GM23248 (cell line): Measurements from ENCODE around the gene MYADM.

ENCODE experiments used
- EZH2 ChIP-seq: fragments of 200-600 bp; sonication (generic); IDR thresholded peaks from 2 replicates; pipeline ENCODE4 v1.6.1; 2018; ENCODE audit warnings: antibody characterized with exemption, mild to moderate bottlenecking; ENCODE audit not compliant: insufficient read depth, poor library complexity, severe bottlenecking
- EZH2phosphoT487 ChIP-seq: fragments of 200-600 bp; sonication (generic); IDR thresholded peaks from 2 replicates; pipeline ENCODE4 v1.6.1; 2018; ENCODE audit warnings: antibody characterized with exemption, moderate library complexity, mild to moderate bottlenecking, low read depth; ENCODE audit not compliant: insufficient read depth

- TF ChIP-seq EZH2phosphoT487 (no peak), EZH2 (no peak)
These were observed 9.7 kb downstream of the MYADM start for GRCh38 chr19:53877361-53877766.
